ENCODE measurements around the gene EVI5.
"Not testable (repeated sequence)": the region's sequence is repeated elsewhere in the genome, so short reads cannot be mapped to it uniquely, and the experiment has no call there.

EVI5 gene

DNA sequence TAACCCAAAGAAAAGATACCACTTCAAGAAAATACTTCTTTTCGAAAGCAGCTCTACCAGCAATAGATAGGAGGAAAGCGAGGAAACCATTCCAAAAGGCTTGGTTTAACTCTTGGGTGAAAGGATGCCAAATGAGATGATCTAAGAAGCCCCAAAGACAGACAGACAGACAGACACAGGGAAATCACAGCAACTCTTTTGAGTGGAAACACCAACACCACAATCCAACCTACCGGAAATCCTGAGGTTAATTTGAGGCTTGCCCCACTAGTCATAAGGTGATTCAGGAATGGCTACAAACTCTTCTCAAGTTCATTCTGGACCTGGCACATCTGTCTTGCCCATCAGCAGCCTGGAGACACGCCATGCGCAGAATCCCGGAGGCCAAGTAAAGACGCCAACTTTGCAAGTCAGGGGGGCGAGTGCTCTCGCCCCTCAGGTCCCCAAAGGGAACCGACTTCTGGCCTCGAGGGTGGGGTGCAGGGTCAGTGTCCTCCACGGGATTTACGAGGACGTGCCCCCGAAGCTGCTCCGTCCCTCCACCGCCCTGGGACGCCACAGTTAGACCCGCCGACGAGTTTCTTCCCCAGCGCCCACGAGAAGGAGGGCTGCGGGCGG lies 778 bp downstream of the EVI5 start:
- Histone ChIP-seq H3K27me3 (ENCODE audit: insufficient read depth, low read length, poor library complexity) (peaks cover 47% of the 10 kb centered on the region), H3K36me3 (ENCODE audit: insufficient read depth, low read length) (no peaks in the 10 kb centered on the region), H3K79me2 (ENCODE audit: insufficient read depth, low read length) (no peaks in the 10 kb centered on the region), H3K9me3 (ENCODE audit: insufficient read depth, low read length, severe bottlenecking) (no peaks in the 10 kb centered on the region), H3K4me3 (ENCODE audit: low read depth in 1 of 2, low read length in 2 of 2) (peak overlapping the region in 1 of 2 experiments; percentile 52; a peak in 2 of 4 replicates), H4K20me1 (ENCODE audit: insufficient read depth, low read length) (peaks cover 5% of the 10 kb centered on the region; the same call in 1 of the 2 replicates), H3K4me1 (ENCODE audit: insufficient read depth, low read length) (peaks cover 16% of the 10 kb centered on the region), H3K9ac (ENCODE audit: low read depth, low read length) (peak overlapping the region; percentile 33; the same call in 1 of the 2 replicates), H2AFZ (ENCODE audit: low read depth, low read length) (no peak overlapping the region), H3K4me2 (ENCODE audit: insufficient read depth, low read length) (peak overlapping the region; percentile 62), H3K27ac (ENCODE audit: low read length) (no peak overlapping the region)
- DNase-seq (peak; percentile 35), ATAC-seq (ENCODE audit: insufficient read depth, low read depth) (peak; percentile 72)
- TF ChIP-seq, protein P1, sequence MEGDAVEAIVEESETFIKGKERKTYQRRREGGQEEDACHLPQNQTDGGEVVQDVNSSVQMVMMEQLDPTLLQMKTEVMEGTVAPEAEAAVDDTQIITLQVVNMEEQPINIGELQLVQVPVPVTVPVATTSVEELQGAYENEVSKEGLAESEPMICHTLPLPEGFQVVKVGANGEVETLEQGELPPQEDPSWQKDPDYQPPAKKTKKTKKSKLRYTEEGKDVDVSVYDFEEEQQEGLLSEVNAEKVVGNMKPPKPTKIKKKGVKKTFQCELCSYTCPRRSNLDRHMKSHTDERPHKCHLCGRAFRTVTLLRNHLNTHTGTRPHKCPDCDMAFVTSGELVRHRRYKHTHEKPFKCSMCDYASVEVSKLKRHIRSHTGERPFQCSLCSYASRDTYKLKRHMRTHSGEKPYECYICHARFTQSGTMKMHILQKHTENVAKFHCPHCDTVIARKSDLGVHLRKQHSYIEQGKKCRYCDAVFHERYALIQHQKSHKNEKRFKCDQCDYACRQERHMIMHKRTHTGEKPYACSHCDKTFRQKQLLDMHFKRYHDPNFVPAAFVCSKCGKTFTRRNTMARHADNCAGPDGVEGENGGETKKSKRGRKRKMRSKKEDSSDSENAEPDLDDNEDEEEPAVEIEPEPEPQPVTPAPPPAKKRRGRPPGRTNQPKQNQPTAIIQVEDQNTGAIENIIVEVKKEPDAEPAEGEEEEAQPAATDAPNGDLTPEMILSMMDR (IDR thresholded peaks at IDR 0.05; ENCODE audit: borderline replicate concordance, extremely low read depth, low read length, poor library complexity, severe bottlenecking) = no peak
- TF ChIP-seq EZH2 (IDR thresholded peaks at IDR 0.05; ENCODE audit: borderline replicate concordance, low read depth, low read length, severe bottlenecking) = no peak

DNA sequence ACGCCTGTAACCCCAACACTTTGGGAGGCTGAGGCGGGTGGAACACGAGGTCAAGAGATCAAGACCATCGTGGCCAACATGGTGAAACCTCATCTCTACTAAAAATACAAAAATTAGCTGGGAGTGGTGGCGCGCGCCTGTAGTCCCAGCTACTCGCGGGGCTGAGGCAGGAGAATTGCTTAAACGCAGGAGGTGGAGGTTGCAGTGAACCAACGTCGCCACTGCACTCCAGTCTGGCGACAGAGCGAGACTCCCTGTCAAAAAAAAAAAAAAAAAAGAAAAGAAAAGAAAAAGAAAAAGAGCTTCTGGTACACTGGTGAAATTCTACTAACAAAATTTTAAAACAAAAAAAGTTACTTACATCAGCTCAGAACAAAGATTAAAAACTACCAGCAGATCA lies 1.4 kb downstream of the EVI5 start:
- not testable (repeated sequence) for H4K20me1 ChIP-seq (ENCODE audit: insufficient read depth, low read length); H3K9ac ChIP-seq (ENCODE audit: low read depth, low read length); H2AFZ ChIP-seq (ENCODE audit: low read depth, low read length); H3K27ac ChIP-seq (ENCODE audit: low read length); H3K4me3 ChIP-seq (ENCODE audit: low read depth in 1 of 2, low read length in 2 of 2); H3K36me3 ChIP-seq (ENCODE audit: insufficient read depth, low read length); ATAC-seq (ENCODE audit: insufficient read depth, low read depth); H3K79me2 ChIP-seq (ENCODE audit: insufficient read depth, low read length); DNase-seq; H3K9me3 ChIP-seq (ENCODE audit: insufficient read depth, low read length, severe bottlenecking)
- H3K27me3 ChIP-seq (ENCODE audit: insufficient read depth, low read length, poor library complexity) = peaks cover 47% of the 10 kb centered on the region
- H3K4me1 ChIP-seq (ENCODE audit: insufficient read depth, low read length) = peaks cover 16% of the 10 kb centered on the region
- H3K4me2 ChIP-seq (ENCODE audit: insufficient read depth, low read length) = peak overlapping the region; percentile 62; the same call in 1 of the 2 replicates

- Histone ChIP-seq H3K27ac (ENCODE audit: low read length) (no peak overlapping the region), H3K79me2 (ENCODE audit: insufficient read depth, low read length) (no peaks in the 10 kb centered on the region), H3K9me3 (ENCODE audit: insufficient read depth, low read length, severe bottlenecking) (no peaks in the 10 kb centered on the region), H3K27me3 (ENCODE audit: insufficient read depth, low read length, poor library complexity) (peaks cover 11% of the 10 kb centered on the region), H2AFZ (ENCODE audit: low read depth, low read length) (no peak overlapping the region), H3K4me3 (ENCODE audit: low read depth in 1 of 2, low read length in 2 of 2) (no peak overlapping the region), H3K4me2 (ENCODE audit: insufficient read depth, low read length) (no peak overlapping the region), H4K20me1 (ENCODE audit: insufficient read depth, low read length) (no peaks in the 10 kb centered on the region), H3K9ac (ENCODE audit: low read depth, low read length) (no peak overlapping the region), H3K36me3 (ENCODE audit: insufficient read depth, low read length) (no peaks in the 10 kb centered on the region), H3K4me1 (ENCODE audit: insufficient read depth, low read length) (no peaks in the 10 kb centered on the region)
- DNase-seq = no peak
- no peak for ATAC-seq (ENCODE audit: insufficient read depth, low read depth)
- no peak for TF ChIP-seq EZH2 (IDR thresholded peaks at IDR 0.05; ENCODE audit: borderline replicate concordance, low read depth, low read length, severe bottlenecking)
- TF ChIP-seq, protein P1 (IDR thresholded peaks at IDR 0.05; ENCODE audit: borderline replicate concordance, extremely low read depth, low read length, poor library complexity, severe bottlenecking) = no peak
These were observed 6.5 kb downstream of the EVI5 start for GRCh38 chr1:92778376-92778775.

DNA sequence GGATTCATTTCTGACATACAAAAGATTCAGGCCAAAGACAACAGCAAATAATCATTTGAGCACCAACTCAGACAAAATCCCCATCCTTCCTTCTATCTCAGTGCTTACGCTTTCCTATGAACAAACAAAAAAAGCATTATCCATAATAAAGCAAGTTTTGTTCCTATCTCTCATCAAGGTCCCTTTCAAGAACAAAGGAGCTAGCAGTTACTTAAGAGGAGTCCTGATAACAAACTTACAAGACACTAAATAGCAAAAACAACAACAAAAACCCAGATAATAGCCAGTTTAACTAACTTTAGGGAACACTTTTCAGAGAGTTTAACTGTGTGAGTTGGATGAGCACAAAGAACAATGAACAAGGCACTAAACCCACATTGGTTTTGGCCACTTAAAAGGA lies 10.5 kb downstream of the EVI5 start:
- H3K4me2 ChIP-seq (ENCODE audit: insufficient read depth, low read length) = no peak overlapping the region
- H3K27ac ChIP-seq (ENCODE audit: low read length) = no peak overlapping the region
- TF ChIP-seq EZH2 (IDR thresholded peaks at IDR 0.05; ENCODE audit: borderline replicate concordance, low read depth, low read length, severe bottlenecking) = no peak
- TF ChIP-seq, protein P1 (IDR thresholded peaks at IDR 0.05; ENCODE audit: borderline replicate concordance, extremely low read depth, low read length, poor library complexity, severe bottlenecking) = no peak
- ATAC-seq (ENCODE audit: insufficient read depth, low read depth) (no peak), DNase-seq (no peak)
- no peaks in the 10 kb centered on the region for H3K9me3 ChIP-seq (ENCODE audit: insufficient read depth, low read length, severe bottlenecking)
- no peak overlapping the region for H3K9ac ChIP-seq (ENCODE audit: low read depth, low read length)
- no peak overlapping the region for H3K4me3 ChIP-seq (ENCODE audit: low read depth in 1 of 2, low read length in 2 of 2)
- no peaks in the 10 kb centered on the region for H3K27me3 ChIP-seq (ENCODE audit: insufficient read depth, low read length, poor library complexity)
- no peaks in the 10 kb centered on the region for H3K36me3 ChIP-seq (ENCODE audit: insufficient read depth, low read length)
- no peaks in the 10 kb centered on the region for H3K79me2 ChIP-seq (ENCODE audit: insufficient read depth, low read length)
- H3K4me1 ChIP-seq (ENCODE audit: insufficient read depth, low read length) = no peaks in the 10 kb centered on the region
- H2AFZ ChIP-seq (ENCODE audit: low read depth, low read length) = no peak overlapping the region
- H4K20me1 ChIP-seq (ENCODE audit: insufficient read depth, low read length) = no peaks in the 10 kb centered on the region

- H3K4me2 ChIP-seq (ENCODE audit: insufficient read depth, low read length); H3K9ac ChIP-seq (ENCODE audit: low read depth, low read length); DNase-seq; H3K27ac ChIP-seq (ENCODE audit: low read length); H2AFZ ChIP-seq (ENCODE audit: low read depth, low read length); H3K4me3 ChIP-seq (ENCODE audit: low read depth in 1 of 2, low read length in 2 of 2); H3K79me2 ChIP-seq (ENCODE audit: insufficient read depth, low read length); ATAC-seq (ENCODE audit: insufficient read depth, low read depth); H4K20me1 ChIP-seq (ENCODE audit: insufficient read depth, low read length); H3K4me1 ChIP-seq (ENCODE audit: insufficient read depth, low read length); H3K36me3 ChIP-seq (ENCODE audit: insufficient read depth, low read length); H3K27me3 ChIP-seq (ENCODE audit: insufficient read depth, low read length, poor library complexity); H3K9me3 ChIP-seq (ENCODE audit: insufficient read depth, low read length, severe bottlenecking): not testable (repeated sequence)
These were observed 11.2 kb downstream of the EVI5 start for GRCh38 chr1:92773749-92774148.

All from DND-41 (cell line).